NT2/D1 (cell line): Measurements from ENCODE around the gene ANTKMT.

Experiments used
- DNase-seq: peaks from one replicate; pipeline ENCODE4 v3.0.0-alpha.2; 2011; ENCODE audit warnings: low read depth, low spot score
- H3K27me3 ChIP-seq: 2 replicates; pipeline ENCODE4 v1.6.0; 2011; ENCODE audit warnings: mild to moderate bottlenecking; ENCODE audit not compliant: insufficient read length, insufficient read depth
- H3K36me3 ChIP-seq: 2 replicates; pipeline ENCODE4 v1.6.1; 2011; ENCODE audit warnings: mild to moderate bottlenecking, low read length, mixed read lengths; ENCODE audit not compliant: insufficient read depth, insufficient read length
- H3K4me1 ChIP-seq: 2 replicates; pipeline ENCODE4 v1.5.1; 2011; ENCODE audit not compliant: insufficient read depth, insufficient read length
- H3K4me3 ChIP-seq: 2 replicates; pipeline ENCODE4 v1.5.1; 2011; ENCODE audit warnings: low read depth; ENCODE audit not compliant: insufficient read length
- H3K9ac ChIP-seq: 2 replicates; pipeline ENCODE4 v1.6.0; 2011; ENCODE audit warnings: low read depth; ENCODE audit not compliant: insufficient read length
- H3K9me3 ChIP-seq: 2 replicates; pipeline ENCODE4 v1.5.1; 2011; ENCODE audit warnings: mild to moderate bottlenecking, low read length; ENCODE audit not compliant: insufficient read depth
- SUZ12 ChIP-seq: IDR thresholded peaks from 2 replicates; pipeline ENCODE4 v1.6.1; 2011; ENCODE audit not compliant: insufficient read length, insufficient read depth; ENCODE audit errors: extremely low read depth
- YY1 ChIP-seq: IDR thresholded peaks from 2 replicates; pipeline ENCODE4 v1.6.1; 2011; ENCODE audit not compliant: insufficient read length, insufficient read depth
- ZNF274 ChIP-seq: IDR thresholded peaks from 2 replicates; pipeline ENCODE4 v1.6.1; 2011; ENCODE audit warnings: mild to moderate bottlenecking, low read depth, low read length

Gene ANTKMT

GRCh38 chr16:728890-729744, 8.2 kb downstream of the ANTKMT start:
- no peak for DNase-seq
- no peaks in the 10 kb centered on the region for H3K9me3 ChIP-seq
- TF ChIP-seq ZNF274 (no peak), YY1 (no peak), SUZ12 (no peak)
- H3K4me3 ChIP-seq: peak overlapping the region; percentile 91
- peaks cover 49% of the 10 kb centered on the region for H3K36me3 ChIP-seq
- H3K9ac ChIP-seq: peak overlapping the region; percentile 96
- H3K4me1 ChIP-seq: peaks cover 21% of the 10 kb centered on the region
- peaks cover 6% of the 10 kb centered on the region for H3K27me3 ChIP-seq

DNA sequence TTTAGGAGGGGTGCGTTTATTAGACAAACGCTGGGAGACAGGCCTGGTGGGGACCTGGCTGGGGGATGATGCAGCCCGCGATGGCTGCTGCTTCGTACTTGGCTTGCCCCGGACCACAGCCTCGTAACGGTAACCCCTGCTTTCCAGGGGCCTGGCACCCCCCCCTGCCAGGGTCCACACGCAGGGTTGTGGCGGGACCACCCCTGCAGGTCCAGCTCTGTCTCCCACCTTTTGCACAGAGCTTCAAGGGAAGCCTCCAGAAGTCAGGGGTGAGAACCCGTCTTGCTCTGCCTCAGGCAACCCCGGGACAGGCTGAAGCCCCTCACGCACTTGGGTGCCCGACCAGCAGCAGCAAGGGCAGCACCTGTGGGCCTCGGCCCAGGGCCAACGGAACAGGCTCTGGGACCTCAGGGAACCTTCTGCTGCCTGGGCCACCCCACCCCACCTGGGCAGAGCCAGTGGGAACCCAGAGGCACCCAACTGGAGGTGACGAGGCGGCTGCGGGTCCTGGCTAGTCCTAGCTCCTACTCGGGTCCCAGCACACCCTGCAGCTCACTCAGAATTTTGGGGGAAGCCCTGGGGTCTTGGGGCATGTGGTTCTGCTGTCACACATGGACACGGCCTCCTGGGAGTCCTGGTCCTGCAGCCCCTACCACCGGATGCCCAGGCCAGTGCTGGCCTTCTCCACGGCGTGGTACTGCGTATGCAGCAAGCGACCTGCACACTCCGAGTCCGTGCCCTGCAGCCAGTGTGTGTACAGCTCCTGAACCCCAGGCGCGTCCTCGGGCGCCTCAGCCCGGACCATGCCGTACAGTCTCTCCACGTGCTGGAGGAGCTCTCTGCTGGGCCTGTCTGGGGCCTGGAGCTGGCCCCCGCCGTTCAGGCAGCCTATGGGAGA, 9.1 kb downstream of the ANTKMT start:
- TF ChIP-seq ZNF274 (no peak), SUZ12 (no peak), YY1 (no peak)
- H3K27me3 ChIP-seq: peaks cover 6% of the 10 kb centered on the region
- H3K9me3 ChIP-seq: no peaks in the 10 kb centered on the region
- H3K4me3 ChIP-seq: no peak overlapping the region
- DNase-seq: no peak
- H3K36me3 ChIP-seq: peaks cover 58% of the 10 kb centered on the region
- H3K4me1 ChIP-seq: peaks cover 21% of the 10 kb centered on the region
- H3K9ac ChIP-seq: peak overlapping the region; percentile 96

GRCh38 chr16:730666-731509, 9.9 kb downstream of the ANTKMT start:
- TF ChIP-seq ZNF274 (no peak), SUZ12 (no peak), YY1 (no peak)
- Histone ChIP-seq H3K9me3 (no peaks in the 10 kb centered on the region), H3K9ac (peak overlapping the region; percentile 16), H3K4me3 (no peak overlapping the region), H3K4me1 (peaks cover 16% of the 10 kb centered on the region), H3K27me3 (peaks cover 6% of the 10 kb centered on the region), H3K36me3 (peaks cover 67% of the 10 kb centered on the region)
- no peak for DNase-seq

GRCh38 chr16:732332-732731, 11.4 kb downstream of the ANTKMT start:
- TF ChIP-seq YY1: no peak
- TF ChIP-seq SUZ12: no peak
- no peak for TF ChIP-seq ZNF274
- Histone ChIP-seq H3K9me3 (no peaks in the 10 kb centered on the region), H3K36me3 (peaks cover 80% of the 10 kb centered on the region), H3K27me3 (peaks cover 3% of the 10 kb centered on the region), H3K4me3 (no peak overlapping the region), H3K9ac (peak overlapping the region; percentile 13), H3K4me1 (peaks cover 10% of the 10 kb centered on the region)
- no peak for DNase-seq

GRCh38 chr16:732936-733335, 12.0 kb downstream of the ANTKMT start:
- Histone ChIP-seq H3K36me3 (peaks cover 86% of the 10 kb centered on the region), H3K9me3 (no peaks in the 10 kb centered on the region), H3K4me3 (no peak overlapping the region), H3K9ac (no peak overlapping the region), H3K4me1 (peaks cover 10% of the 10 kb centered on the region), H3K27me3 (no peaks in the 10 kb centered on the region)
- no peak for DNase-seq
- TF ChIP-seq ZNF274 (no peak), SUZ12 (no peak), YY1 (no peak)

- Histone ChIP-seq H3K4me1 (peaks cover 11% of the 10 kb centered on the region), H3K9me3 (no peaks in the 10 kb centered on the region), H3K4me3 (no peak overlapping the region), H3K9ac (no peak overlapping the region), H3K27me3 (no peaks in the 10 kb centered on the region), H3K36me3 (peaks cover 89% of the 10 kb centered on the region)
- TF ChIP-seq SUZ12: no peak
- TF ChIP-seq YY1: no peak
- no peak for TF ChIP-seq ZNF274
- no peak for DNase-seq
Measured at GRCh38 chr16:733382-734207, 12.6 kb downstream of the ANTKMT start.
